ENCODE results near the gene SLC38A1.
"Not testable (repeated sequence)": the region's sequence is repeated elsewhere in the genome, so short reads cannot be mapped to it uniquely, and the experiment has no call there.

SLC38A1 gene

DNA sequence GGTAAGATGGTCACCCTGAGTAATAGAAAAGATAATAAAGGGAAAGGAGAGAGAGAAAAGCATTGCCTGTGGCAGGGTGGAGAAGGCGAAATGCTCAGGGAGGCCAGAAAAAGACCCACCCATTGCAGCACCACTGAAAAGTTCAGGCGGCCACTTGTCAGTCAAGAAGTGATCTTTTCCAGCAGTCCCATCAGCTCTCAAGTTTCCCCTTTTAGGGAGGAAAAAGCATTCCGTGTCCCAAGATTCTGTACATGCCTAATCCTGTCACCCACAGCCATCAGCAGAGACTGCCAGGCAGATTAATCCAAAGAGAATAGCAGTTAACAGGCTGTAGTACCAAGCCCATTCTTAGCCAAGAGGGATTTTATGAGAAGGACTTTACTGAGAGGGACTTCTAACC lies 11.9 kb downstream of the SLC38A1 start:
- no peak overlapping the region for H3K9ac ChIP-seq (ENCODE audit: low read length in 5 of 5)
- H3K9me3 ChIP-seq (ENCODE audit: control insufficient read depth in 5 of 5, low read length in 5 of 5): no peaks in the 10 kb centered on the region
- H3K27me3 ChIP-seq (ENCODE audit: control insufficient read depth in 5 of 5, insufficient read depth in 4 of 5, low read length in 5 of 5): no peaks in the 10 kb centered on the region
- H3K4me3 ChIP-seq (ENCODE audit: low read depth in 1 of 5, low read length in 5 of 5): no peak overlapping the region
- H3K4me1 ChIP-seq (ENCODE audit: control insufficient read depth in 5 of 5, insufficient read depth in 5 of 5, low read length in 5 of 5): no peaks in the 10 kb centered on the region
- H3K27ac ChIP-seq (ENCODE audit: low read depth, low read length): no peak overlapping the region
- H3K36me3 ChIP-seq (ENCODE audit: control insufficient read depth in 5 of 5, insufficient read depth in 5 of 5, low read length in 5 of 5): no peaks in the 10 kb centered on the region

GRCh38 chr12:46253544-46254162 lies 15.2 kb downstream of the SLC38A1 start:
- no peak overlapping the region for H3K9ac ChIP-seq (ENCODE audit: low read length in 5 of 5)
- H3K27me3 ChIP-seq (ENCODE audit: control insufficient read depth in 5 of 5, insufficient read depth in 4 of 5, low read length in 5 of 5): no peaks in the 10 kb centered on the region
- H3K4me1 ChIP-seq (ENCODE audit: control insufficient read depth in 5 of 5, insufficient read depth in 5 of 5, low read length in 5 of 5): no peaks in the 10 kb centered on the region
- H3K27ac ChIP-seq (ENCODE audit: low read depth, low read length): no peak overlapping the region
- H3K36me3 ChIP-seq (ENCODE audit: control insufficient read depth in 5 of 5, insufficient read depth in 5 of 5, low read length in 5 of 5): no peaks in the 10 kb centered on the region
- H3K4me3 ChIP-seq (ENCODE audit: low read depth in 1 of 5, low read length in 5 of 5): no peak overlapping the region
- no peaks in the 10 kb centered on the region for H3K9me3 ChIP-seq (ENCODE audit: control insufficient read depth in 5 of 5, low read length in 5 of 5)

GRCh38 chr12:46251994-46252393 lies 16.8 kb downstream of the SLC38A1 start:
- H3K4me1 ChIP-seq (ENCODE audit: control insufficient read depth in 5 of 5, insufficient read depth in 5 of 5, low read length in 5 of 5); H3K27ac ChIP-seq (ENCODE audit: low read depth, low read length); H3K4me3 ChIP-seq (ENCODE audit: low read depth in 1 of 5, low read length in 5 of 5); H3K27me3 ChIP-seq (ENCODE audit: control insufficient read depth in 5 of 5, insufficient read depth in 4 of 5, low read length in 5 of 5); H3K36me3 ChIP-seq (ENCODE audit: control insufficient read depth in 5 of 5, insufficient read depth in 5 of 5, low read length in 5 of 5); H3K9me3 ChIP-seq (ENCODE audit: control insufficient read depth in 5 of 5, low read length in 5 of 5); H3K9ac ChIP-seq (ENCODE audit: low read length in 5 of 5): not testable (repeated sequence)

DNA sequence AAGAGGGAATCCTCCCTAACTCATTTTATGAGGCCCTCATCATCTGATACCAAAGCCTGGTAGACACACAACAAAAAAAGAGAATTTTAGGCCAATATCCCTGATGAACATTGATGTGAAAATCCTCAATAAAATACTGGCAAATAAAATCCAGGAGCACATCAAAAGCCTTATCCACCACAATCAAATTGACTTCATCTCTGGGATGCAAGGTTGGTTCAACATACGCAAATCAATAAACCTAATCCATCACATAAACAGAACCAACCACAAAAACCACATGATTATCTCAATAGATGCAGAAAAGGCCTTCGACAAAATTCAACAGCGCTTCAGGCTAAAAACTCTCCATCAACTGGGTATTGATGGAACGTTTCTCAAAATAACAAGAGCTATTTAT lies 18.9 kb downstream of the SLC38A1 start:
- H3K27me3 ChIP-seq (ENCODE audit: control insufficient read depth in 5 of 5, insufficient read depth in 4 of 5, low read length in 5 of 5); H3K9me3 ChIP-seq (ENCODE audit: control insufficient read depth in 5 of 5, low read length in 5 of 5); H3K36me3 ChIP-seq (ENCODE audit: control insufficient read depth in 5 of 5, insufficient read depth in 5 of 5, low read length in 5 of 5); H3K4me1 ChIP-seq (ENCODE audit: control insufficient read depth in 5 of 5, insufficient read depth in 5 of 5, low read length in 5 of 5); H3K4me3 ChIP-seq (ENCODE audit: low read depth in 1 of 5, low read length in 5 of 5); H3K27ac ChIP-seq (ENCODE audit: low read depth, low read length); H3K9ac ChIP-seq (ENCODE audit: low read length in 5 of 5): not testable (repeated sequence)

DNA sequence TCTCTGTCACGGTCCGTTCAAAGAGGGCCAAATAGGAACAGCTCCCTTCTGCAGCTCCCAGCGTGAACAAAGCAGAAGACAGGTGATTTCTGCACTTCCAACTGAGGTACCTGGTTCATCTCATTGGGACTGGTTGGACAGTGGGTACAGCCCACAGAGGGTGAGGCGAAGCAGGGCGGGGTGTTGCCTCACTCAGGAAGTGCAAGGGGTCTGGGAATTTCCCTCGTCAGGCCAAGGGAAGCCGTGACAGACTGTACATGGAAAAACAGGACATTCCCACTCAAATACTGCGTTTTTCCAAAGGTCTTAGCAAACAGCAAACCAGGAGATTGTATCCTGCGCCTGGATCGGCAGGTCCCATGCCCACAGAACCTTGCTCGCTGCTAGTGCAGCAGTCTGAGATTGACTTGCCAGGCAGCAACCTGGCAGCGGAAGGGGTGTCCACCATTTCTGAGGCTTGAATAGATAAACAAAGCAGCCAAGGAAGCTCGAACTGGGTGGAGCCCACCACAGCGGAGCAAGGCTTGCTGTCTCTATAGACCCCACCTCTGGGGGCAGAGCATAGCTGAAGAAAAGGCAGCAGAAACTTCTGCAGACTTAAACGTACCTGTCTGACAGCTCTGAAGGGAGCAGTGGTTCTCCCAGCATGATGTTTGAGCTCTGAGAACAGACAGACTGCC lies 22.7 kb downstream of the SLC38A1 start:
- Histone ChIP-seq H3K27ac (ENCODE audit: low read depth, low read length) (no peak overlapping the region), H3K4me1 (ENCODE audit: control insufficient read depth in 5 of 5, insufficient read depth in 5 of 5, low read length in 5 of 5) (no peaks in the 10 kb centered on the region), H3K36me3 (ENCODE audit: control insufficient read depth in 5 of 5, insufficient read depth in 5 of 5, low read length in 5 of 5) (no peaks in the 10 kb centered on the region), H3K27me3 (ENCODE audit: control insufficient read depth in 5 of 5, insufficient read depth in 4 of 5, low read length in 5 of 5) (no peaks in the 10 kb centered on the region), H3K9me3 (ENCODE audit: control insufficient read depth in 5 of 5, low read length in 5 of 5) (peaks cover 0 to 2% (median 0%) of the 10 kb centered on the region in 5 donors), H3K4me3 (ENCODE audit: low read depth in 1 of 5, low read length in 5 of 5) (no peak overlapping the region), H3K9ac (ENCODE audit: low read length in 5 of 5) (no peak overlapping the region)

DNA sequence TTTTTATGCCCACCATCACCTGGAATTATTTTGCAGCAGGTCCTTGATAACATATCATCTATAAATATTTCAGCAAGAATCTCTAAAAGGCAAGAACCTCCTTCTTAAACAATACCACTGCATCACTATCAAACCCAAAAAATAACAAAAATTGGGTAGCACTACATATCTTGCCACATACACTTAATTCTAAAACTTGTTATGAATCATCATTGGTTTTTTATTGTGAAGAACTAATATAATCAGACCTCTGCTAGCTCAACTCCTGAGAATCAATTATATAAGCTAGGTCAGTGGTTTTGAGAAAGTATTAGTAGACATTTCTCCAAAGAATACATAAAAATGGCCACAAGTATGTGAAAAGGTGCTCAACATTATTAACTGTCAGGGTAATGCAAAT lies 23.8 kb downstream of the SLC38A1 start:
- no peaks in the 10 kb centered on the region for H3K4me1 ChIP-seq (ENCODE audit: control insufficient read depth in 5 of 5, insufficient read depth in 5 of 5, low read length in 5 of 5)
- peaks cover 0 to 2% (median 0%) of the 10 kb centered on the region in 5 donors for H3K9me3 ChIP-seq (ENCODE audit: control insufficient read depth in 5 of 5, low read length in 5 of 5)
- H3K4me3 ChIP-seq (ENCODE audit: low read depth in 1 of 5, low read length in 5 of 5): no peak overlapping the region
- no peak overlapping the region for H3K27ac ChIP-seq (ENCODE audit: low read depth, low read length)
- H3K9ac ChIP-seq (ENCODE audit: low read length in 5 of 5): no peak overlapping the region
- no peaks in the 10 kb centered on the region for H3K27me3 ChIP-seq (ENCODE audit: control insufficient read depth in 5 of 5, insufficient read depth in 4 of 5, low read length in 5 of 5)
- H3K36me3 ChIP-seq (ENCODE audit: control insufficient read depth in 5 of 5, insufficient read depth in 5 of 5, low read length in 5 of 5): no peaks in the 10 kb centered on the region

DNA sequence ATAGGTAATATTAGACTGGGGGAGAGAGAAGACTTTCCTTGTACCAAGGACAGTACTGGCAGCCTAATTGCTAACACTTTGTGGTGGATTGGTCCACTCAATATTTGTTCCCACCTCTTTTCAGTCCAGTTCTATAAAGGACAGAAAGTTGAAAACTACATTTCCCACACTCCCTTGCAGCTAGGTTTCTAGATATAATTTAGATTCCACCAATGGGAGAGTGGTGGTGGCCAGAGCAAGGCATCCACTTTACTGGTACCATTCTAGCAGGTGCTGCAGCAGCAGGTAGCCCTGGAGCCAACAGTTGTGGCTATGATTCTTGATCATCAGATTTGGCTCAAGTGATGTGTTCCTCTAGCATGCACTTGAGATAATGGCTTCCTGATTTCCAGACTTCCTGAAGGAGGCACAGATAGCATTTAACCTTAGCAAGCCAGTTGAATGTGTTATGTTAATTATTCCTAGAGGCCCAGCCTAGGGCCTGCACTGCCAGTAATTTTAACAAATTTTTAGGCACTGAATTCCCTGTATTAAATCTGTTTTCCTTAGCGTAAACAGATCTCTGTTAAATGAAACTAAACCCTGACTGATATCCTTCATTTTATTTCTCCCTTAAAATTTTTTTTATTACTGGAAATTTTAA lies 24.4 kb downstream of the SLC38A1 start:
- Histone ChIP-seq H3K9ac (ENCODE audit: low read length in 5 of 5) (no peak overlapping the region), H3K4me1 (ENCODE audit: control insufficient read depth in 5 of 5, insufficient read depth in 5 of 5, low read length in 5 of 5) (no peaks in the 10 kb centered on the region), H3K27ac (ENCODE audit: low read depth, low read length) (no peak overlapping the region), H3K27me3 (ENCODE audit: control insufficient read depth in 5 of 5, insufficient read depth in 4 of 5, low read length in 5 of 5) (no peaks in the 10 kb centered on the region), H3K36me3 (ENCODE audit: control insufficient read depth in 5 of 5, insufficient read depth in 5 of 5, low read length in 5 of 5) (no peaks in the 10 kb centered on the region), H3K4me3 (ENCODE audit: low read depth in 1 of 5, low read length in 5 of 5) (no peak overlapping the region), H3K9me3 (ENCODE audit: control insufficient read depth in 5 of 5, low read length in 5 of 5) (peaks cover 0 to 2% (median 0%) of the 10 kb centered on the region in 5 donors)

DNA sequence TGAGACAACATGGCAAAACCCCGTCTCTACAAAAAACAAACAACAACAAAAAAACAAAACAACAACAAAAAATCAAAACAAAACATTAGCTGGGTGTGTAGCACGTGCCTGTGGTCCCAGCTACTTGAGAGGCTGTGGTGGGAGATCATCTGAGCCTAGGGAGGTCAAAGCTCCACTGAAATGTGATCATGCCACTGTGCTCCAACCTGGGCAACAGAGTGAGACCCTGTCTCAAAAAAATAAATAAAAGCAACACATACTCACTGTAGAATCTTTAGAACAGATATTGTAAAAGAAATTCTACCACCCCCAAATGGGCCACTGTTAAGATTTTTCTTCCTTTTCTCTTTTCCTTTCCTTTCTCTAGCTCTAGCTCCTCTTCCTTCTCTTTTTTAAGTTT lies 26.3 kb downstream of the SLC38A1 start:
- H3K9me3 ChIP-seq (ENCODE audit: control insufficient read depth in 5 of 5, low read length in 5 of 5): peaks cover 0 to 2% (median 0%) of the 10 kb centered on the region in 5 donors
- H3K36me3 ChIP-seq (ENCODE audit: control insufficient read depth in 5 of 5, insufficient read depth in 5 of 5, low read length in 5 of 5): no peaks in the 10 kb centered on the region
- H3K27ac ChIP-seq (ENCODE audit: low read depth, low read length): no peak overlapping the region
- H3K9ac ChIP-seq (ENCODE audit: low read length in 5 of 5): no peak overlapping the region
- H3K4me1 ChIP-seq (ENCODE audit: control insufficient read depth in 5 of 5, insufficient read depth in 5 of 5, low read length in 5 of 5): no peaks in the 10 kb centered on the region
- H3K27me3 ChIP-seq (ENCODE audit: control insufficient read depth in 5 of 5, insufficient read depth in 4 of 5, low read length in 5 of 5): no peaks in the 10 kb centered on the region
- H3K4me3 ChIP-seq (ENCODE audit: low read depth in 1 of 5, low read length in 5 of 5): no peak overlapping the region

DNA sequence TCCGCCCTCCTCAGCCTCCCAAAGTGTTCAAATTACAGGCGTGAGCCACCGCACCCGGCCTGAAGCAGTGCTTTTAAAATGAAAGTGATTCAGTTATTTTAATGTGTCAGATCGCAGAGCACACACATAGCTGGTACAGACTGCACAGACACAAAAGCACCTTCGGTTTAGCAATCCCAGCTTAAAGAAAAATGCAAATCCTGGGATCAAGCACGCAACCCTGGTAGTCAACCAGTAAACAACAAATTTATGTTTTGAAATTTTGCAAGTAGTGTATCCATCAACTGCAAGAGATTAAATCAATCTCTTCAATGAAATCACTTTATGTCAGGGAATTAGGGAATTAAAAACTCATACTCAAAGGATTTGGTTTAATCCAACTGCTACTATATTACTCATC lies 28.4 kb downstream of the SLC38A1 start:
- Histone ChIP-seq H3K9me3 (ENCODE audit: control insufficient read depth in 5 of 5, low read length in 5 of 5) (peaks cover 0 to 2% (median 0%) of the 10 kb centered on the region in 5 donors), H3K27ac (ENCODE audit: low read depth, low read length) (no peak overlapping the region), H3K4me1 (ENCODE audit: control insufficient read depth in 5 of 5, insufficient read depth in 5 of 5, low read length in 5 of 5) (no peaks in the 10 kb centered on the region), H3K9ac (ENCODE audit: low read length in 5 of 5) (no peak overlapping the region), H3K4me3 (ENCODE audit: low read depth in 1 of 5, low read length in 5 of 5) (no peak overlapping the region), H3K36me3 (ENCODE audit: control insufficient read depth in 5 of 5, insufficient read depth in 5 of 5, low read length in 5 of 5) (no peaks in the 10 kb centered on the region), H3K27me3 (ENCODE audit: control insufficient read depth in 5 of 5, insufficient read depth in 4 of 5, low read length in 5 of 5) (no peaks in the 10 kb centered on the region)

- H3K4me3 ChIP-seq (ENCODE audit: low read depth in 1 of 5, low read length in 5 of 5): no peak overlapping the region
- no peaks in the 10 kb centered on the region for H3K36me3 ChIP-seq (ENCODE audit: control insufficient read depth in 5 of 5, insufficient read depth in 5 of 5, low read length in 5 of 5)
- H3K27ac ChIP-seq (ENCODE audit: low read depth, low read length): no peak overlapping the region
- H3K27me3 ChIP-seq (ENCODE audit: control insufficient read depth in 5 of 5, insufficient read depth in 4 of 5, low read length in 5 of 5): no peaks in the 10 kb centered on the region
- H3K9ac ChIP-seq (ENCODE audit: low read length in 5 of 5): no peak overlapping the region
- H3K9me3 ChIP-seq (ENCODE audit: control insufficient read depth in 5 of 5, low read length in 5 of 5): no peaks in the 10 kb centered on the region
- H3K4me1 ChIP-seq (ENCODE audit: control insufficient read depth in 5 of 5, insufficient read depth in 5 of 5, low read length in 5 of 5): no peaks in the 10 kb centered on the region
These were observed 30.0 kb downstream of the SLC38A1 start for GRCh38 chr12:46238821-46239220.

Measured in subcutaneous abdominal adipose tissue (tissue), 5 donors.